RKO (cell line): ENCODE measurements around the gene UBE2M.
"Not testable (repeated sequence)": the region's sequence is repeated elsewhere in the genome, so short reads cannot be mapped to it uniquely, and the experiment has no call there.

Source experiments
- DNase-seq: peaks from one replicate; pipeline ENCODE4 v3.0.0-alpha.2; 2016; ENCODE audit warnings: low spot score

The UBE2M gene

DNA sequence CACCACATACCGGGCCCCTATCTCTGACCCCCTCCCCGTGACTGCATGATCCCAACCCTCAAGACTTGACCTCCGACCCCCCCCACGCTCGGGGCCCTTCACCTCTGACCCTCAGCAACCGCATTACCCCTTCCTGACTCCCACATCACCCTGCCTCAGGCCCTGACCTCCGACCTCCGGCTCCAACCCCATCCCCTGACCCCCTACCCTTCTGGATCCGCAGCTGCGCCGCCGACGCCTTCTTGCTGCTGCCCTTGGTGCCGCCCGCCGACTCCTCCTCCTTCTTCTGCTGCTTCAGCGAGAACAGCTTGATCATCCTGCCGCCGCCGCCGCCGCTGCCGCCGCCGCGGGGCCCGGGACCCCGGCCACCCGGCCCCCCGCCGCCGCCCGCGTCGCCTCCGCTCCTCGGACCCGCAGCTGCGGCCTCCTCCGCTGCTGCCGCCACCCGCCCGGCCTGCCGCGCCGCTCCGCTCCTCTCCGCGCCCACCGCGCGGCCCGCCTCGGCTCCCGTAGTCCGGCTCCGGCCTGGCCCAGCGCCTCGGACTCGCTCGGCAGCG lies at the start of gene UBE2M:
Gene UBE2M (minus strand): TSS at position 546 of the 557 bp plus-strand sequence. CDS start 230 bp downstream, at position 316.
- DNase-seq, result peak; percentile 57

DNA sequence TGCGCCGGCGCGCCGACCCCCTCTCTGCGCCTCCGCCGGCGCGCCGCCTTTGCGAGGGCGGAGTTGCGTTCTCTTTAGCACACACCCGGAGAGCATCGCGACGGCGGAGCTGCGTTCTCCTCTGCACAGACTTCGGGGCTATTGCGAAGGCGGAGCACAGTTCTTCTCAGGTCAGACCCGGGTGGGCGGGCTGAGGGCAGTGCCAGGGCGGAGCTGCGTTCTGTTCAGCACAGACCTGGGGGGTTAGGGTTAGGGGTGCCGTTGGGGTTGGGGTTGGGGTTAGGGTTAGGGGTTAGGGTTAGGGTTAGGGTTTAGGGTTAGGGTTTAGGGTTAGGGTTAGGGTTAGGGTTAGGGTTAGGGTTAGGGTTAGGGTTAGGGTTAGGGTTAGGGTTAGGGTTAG lies 48.8 kb upstream of the UBE2M start:
- not testable (repeated sequence) for DNase-seq

DNA sequence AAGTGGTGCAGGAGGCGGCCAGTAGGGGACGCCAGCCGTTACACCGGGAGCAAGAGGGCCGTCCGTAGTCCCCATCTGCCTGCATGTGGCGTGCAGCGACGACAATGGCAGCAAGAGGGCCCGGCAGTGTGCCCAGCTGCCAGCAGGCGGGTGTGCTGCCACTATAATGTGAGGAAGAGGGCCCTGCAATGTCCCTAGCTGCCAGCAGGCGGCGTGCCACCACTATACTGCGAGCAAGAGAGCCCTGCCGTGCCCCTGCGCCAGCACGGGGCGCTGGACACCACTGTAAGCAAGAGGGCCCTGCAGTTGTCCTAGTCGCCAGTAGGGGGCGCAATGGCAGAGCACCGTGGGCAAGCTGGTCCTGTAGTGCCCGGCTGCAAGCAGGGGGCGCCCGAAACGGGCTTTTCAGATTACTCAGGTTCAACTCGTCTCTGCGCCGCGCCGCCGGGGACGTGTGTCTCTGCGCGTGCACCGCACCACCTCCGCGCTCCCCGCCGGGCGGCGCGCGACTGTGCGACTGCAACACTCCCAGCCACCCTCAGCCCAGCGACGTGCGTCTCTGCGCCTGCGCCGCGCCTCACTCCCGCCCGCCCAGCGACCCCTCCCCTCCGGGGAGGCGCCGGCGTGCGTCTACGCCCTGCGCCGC lies 48.0 kb upstream of the UBE2M start:
- not testable (repeated sequence) for DNase-seq

DNA sequence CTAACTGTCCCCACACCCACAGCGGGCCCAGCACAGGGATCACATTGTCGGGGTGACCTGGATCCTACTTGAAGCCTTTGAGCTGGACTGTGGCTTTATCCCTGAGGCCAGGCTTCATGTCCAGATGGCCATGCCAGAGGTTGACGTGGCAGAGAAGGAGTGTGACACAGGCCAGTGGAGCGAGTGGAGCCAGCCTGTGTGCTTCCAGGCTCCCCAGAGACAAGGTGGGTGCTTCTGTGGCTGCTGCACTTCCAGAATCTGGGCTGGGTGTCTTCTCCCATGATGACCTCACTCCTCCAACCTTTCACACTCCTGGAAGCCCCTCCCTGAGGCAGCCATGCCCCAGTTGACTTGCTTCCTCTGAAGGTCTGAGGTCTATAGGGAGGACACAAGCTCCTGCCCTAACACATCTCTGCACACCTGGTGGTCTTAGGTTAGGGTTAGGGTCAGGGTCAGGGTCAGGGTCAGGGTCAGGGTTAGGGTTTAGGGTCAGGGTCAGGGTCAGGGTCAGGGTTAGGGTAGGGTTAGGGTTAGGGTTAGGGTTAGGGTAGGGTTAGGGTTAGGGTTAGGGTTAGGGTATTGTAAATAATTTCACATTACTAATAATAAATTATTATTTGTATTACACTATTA lies 27.8 kb upstream of the UBE2M start:
- no peak for DNase-seq

DNA sequence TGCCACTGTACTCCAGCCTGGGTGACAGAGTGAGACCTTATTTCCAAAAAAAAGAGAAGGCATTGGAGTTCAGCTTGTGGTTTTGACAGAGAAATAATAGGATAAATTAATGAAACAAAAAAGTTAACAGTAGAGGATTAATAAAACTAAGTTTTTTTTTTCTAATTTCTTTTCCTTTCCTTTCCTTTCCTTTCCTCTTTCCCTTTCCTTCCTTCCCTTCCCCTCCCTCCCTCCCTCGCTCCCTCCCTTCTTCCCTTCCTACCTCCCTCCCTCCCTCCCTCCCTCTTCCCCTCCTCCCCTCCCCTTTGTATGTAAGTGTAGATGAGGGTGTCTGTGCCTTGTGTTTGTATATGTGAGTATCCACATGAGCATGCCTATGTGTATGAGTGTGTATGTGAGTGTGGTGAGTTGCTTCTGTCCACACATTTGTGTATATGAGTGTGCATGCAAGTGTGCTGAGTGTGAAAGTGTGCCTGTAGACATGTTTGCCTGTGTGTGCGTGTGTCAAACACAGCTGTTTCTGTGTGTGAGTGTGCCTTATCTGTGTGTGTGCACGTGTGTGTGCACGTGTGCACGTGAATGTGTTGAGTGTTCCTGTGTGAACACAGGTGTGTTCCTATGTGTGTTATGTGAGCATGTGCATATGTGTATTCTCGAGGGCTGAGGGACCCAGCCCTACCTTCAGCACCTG lies 27.2 kb upstream of the UBE2M start:
- no peak for DNase-seq

DNA sequence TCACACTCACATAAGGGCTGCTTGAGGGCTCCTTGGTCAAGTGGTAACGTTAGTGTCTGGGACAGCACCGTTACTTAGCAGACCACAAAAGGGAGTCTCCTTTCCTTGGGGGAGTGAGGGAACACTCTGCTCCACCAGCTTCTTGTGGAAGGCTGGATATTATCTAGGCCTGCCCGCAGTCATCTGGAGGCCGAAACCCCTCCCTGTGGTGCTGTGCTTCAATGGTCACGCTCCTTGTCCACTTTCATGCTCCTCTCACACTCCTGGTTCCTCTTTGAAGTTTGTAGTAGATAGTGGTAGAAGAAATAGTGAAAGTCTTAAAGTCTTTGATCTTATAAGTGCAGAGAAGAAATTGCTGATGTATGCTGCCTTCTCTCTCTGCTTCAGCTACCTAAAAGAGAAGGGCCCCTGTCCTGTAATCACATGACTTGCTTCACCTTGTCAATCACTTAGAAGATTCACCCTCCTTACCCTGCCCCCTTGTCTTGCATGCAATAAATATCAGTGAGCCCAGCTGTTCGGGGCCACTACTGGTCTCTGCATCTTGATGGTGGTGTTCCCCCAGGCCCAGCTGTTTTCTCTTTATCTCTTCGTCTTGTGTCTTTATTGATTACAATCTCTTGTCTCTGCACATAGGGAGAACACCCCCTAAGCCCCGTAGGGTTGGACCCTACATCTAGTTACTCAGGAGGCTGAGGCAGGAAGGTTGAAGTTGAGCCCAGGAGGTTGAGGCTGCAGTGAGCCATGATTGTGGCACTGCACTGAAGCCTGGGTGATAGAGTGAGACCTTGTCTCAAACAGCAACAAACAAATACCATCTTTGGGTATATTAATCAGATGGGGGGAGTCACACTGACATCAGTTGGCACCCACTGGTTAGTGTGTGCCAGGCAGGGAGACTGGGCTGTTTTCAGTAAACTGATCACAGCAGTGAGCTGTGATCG lies 26.4 kb upstream of the UBE2M start:
- no peak for DNase-seq

DNA sequence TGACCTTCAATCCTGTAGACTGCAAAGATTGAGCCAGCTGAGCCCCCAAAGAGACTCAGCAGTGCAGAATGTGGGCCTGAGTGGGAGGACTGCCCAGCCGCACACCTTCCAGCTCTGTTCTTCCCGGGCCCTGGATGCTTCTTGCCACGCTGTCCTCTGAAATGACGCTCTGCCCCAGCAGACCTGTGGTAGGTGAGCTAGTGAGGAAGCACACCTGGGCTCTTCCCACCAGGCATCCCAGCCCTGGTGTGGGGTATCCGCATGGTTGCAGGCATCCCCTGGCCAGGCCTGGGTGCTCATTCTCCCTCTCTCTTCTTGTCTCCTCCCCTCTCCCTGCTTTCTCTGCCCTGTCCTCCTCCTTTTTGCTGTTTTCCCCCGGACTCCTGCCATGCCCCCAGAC lies 24.6 kb upstream of the UBE2M start:
- no peak for DNase-seq

DNA sequence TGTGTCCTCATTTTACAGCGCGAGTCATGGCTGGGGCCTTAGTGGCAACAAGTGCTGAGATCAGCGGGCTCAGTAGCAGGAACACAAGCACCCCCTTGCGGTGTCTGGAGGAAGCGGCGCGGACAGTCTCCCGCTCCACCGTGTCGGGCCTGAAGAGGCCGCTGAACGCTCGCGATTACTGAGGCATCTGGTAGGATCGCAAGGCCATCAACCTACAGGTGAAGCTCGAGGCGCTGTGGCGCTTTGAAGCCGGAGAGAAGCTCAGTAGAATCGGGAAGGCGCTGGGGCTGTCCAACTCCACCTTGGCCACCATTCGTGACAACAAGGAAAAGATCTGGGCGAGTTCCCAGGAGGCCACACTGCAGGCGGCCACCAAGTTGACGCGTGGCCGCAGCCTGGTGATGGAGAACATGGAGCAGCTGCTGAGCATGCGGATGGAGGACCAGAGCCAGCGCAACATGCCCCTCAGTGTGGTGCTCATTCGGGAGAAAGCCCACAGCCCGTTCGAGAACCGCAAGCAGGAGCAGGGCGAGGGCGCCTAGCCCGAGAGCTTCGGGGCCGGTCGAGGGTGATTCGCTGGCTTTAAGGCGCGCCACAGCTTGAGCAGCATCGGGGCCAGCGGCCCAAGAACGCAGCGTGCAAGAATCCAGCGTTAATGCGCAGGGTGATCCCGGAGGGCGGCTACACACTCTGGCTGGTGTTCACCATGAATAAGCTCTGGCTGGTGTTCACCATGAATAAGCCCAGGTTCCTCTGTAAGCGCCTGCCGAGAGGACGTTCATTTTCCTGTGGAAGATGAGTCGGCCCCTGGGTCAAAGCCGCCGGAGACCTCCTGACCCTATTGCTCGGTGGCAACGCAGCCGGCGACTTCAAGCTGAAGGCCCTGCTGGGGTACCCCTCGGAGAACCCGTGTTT lies 23.1 kb upstream of the UBE2M start:
- peak; percentile 58 for DNase-seq

DNA sequence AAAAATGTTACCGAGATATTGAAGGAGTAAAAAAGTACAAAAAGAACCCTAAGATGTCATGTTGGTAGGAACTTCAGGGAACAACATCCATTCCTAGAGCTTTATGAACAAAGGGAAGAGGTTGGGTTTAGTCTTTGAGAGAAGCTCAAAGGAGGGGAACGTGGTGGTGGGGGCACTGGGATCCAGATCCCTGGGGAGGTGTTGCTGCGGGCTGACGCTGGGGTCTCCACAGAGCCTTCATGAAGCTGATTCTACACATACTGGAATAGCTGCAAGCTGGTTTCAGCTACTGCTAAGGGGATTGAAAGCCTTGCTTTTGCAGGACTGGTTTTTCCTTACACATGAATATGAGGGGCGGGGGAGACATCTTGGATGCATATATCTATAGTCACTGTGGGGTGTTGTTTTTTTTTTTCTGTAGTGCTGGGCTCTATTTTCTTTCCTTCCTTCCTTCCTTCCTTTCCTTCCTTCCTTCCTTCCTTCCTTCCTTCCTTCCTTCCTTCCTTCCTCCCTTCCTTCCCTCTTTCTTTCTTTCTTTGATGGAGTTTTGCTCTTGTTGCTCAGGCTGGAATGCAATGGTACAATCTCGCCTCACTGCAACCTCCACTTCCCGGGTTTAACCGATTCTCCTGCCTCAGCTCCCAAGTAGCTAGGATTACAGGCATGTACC lies 21.2 kb upstream of the UBE2M start:
- DNase-seq, result no peak

DNA sequence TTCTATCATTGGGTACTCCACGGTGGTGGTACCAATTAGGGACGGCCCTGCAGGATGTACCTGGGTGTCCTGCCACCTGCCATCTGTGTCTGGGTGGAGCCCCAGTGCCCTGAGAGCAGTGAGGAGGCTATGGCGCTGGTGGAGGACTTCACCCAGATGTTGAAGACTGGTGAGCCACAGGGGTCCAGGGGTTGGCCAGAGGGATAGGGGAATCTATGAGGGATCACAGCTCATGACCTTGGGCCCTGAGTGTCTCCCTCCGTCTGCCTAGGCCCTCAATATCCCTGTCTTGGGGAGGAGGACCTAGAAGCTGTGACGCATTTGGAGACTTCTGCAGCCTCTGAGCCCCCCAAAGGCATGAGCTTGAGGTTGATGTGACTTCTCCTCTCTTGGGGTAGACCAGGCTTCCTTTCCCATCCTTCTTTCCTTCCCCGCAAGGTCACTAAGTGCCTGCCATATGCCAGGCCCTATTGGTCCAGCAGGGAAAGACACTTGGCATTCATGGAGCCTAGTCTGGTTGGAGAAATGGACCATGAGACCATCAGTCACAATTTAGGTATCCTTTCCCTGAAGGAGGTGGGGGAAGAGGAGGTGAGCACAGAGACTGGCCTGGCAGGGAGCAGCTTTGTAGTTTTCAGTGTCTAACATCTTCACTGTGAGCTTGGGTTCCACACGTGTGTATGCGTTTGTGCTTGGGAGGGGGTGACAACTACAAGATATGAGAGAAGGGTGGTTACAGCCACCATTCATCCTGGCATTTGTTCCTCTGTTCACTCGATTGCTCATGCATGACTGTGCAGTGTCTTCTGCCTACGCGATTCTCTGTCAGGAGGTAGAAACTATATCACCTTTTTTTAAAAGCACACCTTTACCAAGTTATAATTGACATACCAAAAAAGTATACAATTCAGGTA lies 19.9 kb upstream of the UBE2M start:
- no peak for DNase-seq

DNA sequence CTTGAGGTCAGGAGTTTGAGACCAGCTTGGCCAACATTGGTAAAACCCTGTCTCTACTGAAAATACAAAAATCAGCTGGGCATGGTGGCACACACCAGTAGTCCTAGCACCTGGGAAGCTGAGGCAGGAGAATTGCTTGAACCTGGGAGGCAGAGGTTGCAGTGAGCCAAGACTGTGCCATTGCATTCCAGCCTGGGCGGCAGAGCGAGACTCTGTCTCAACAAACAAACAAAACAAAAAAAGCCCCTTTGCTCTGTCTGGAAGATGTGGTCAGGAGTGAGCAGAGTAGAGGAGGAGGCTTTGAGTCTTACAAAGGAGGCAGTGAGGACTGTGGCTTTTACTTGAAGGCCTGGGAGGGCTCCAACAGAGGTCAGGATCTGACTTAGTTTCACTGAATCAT lies 19.2 kb upstream of the UBE2M start:
- not testable (repeated sequence) for DNase-seq

DNA sequence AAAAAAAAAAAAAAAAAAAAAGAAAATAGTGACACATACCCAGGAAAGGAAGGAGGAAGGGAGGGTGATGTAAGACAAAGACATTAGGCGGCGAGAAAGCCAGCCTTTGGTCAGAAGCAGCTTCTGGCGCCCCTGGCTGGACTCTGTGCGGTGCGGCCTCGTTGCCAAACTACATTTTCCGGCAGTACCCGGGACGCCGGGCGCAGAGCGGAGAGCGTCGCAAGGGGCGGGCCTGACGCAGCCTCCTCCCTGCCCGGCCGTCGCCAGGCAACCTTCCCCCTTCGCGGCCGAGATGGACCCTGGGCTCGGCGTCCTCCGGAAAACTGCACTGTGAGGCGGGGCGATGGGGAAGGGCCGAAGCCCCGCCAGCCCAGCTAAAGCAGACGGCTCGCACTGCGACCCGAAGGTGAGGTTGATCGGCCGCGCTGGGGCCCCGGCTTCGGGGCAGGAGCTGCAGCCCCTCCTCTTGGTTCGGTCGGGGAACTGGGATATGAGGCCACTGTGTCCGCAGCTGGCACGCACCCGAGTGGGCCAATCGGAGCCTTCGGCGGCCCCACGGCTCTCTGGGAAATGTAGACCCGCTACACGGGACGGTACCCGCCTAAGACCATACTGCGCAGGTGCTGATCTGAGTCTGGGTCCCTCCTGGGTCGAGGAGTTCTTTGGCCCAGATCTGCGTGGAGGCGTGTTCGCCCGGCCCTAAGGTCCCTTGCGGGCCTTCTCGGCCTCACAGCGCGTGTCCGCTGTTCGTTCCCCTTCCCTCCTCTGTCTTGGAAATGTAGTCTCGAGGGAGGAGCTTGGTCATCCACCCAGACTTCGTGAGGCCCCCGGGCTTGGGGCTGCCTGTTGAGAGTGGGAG lies 17.0 kb upstream of the UBE2M start:
- peak; percentile 98 for DNase-seq

DNA sequence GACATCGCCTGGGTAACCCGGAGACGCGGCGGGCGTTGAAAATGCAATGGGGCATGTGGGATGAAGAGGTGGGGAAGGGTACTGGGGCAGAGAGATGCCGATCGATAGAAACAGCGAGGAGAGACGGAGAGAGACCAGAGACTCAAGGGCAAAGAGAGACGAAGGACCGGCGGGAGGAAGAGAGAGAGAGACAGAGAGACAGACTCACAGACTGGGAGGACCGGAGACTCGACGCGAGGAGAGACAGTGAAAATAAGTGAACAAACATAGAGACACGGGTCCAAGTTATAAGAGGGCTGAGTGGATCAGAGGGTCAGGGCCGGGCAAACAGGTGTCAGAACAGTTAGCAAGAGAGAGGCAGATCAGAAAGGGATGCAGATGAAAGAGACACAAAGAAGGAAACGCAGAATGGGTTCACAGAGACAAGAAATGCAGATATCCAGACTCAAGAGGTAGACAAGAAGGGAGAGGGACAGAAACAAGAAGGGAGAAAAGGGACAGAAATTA lies 15.3 kb upstream of the UBE2M start:
- DNase-seq, result no peak

DNA sequence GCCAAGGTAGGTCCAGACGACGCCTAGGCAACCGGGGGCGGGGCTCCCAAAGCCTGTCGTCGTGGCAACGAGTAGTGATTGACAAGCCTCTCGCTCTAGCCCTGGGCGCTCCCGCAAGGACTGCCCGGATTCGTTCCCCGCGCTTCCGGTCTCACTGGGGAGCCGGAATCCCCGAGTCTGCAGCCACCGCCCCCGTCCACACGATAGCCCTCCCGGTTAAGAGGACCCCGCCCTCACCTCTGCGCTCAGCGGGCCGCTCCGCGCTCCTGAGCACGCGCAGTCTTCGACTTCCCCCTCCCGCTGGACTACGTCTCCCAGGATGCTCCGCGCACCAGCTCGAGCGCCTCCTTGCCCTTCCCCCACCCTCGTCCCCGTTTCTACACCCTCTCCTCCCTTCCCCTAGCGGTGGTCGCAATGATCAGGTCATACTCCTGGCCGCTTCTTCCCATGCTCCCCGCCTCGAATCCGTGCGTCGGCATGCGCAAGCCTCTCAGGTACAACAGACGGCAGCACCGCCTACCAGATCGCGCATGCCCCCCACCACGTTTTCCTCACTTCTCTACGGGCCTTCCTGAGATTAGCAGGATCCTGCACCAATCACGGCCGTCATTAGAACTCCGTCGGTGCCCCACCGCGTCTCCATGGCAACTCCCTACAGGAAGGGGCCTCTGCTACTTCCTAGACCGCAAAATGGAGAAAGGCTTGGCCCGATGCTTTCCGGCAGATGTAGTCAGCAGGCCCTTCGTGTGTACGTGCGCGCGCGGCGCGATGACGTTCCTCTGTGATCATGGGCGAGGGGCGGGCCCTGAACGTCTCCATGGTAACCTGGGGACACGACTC lies 14.6 kb upstream of the UBE2M start, which contains the start of gene MZF1:
Gene MZF1 (minus strand): TSS at position 518 of the 840 bp plus-strand sequence. CDS start 1,946 bp downstream, outside the sequence.
- peak; percentile 100 for DNase-seq

DNA sequence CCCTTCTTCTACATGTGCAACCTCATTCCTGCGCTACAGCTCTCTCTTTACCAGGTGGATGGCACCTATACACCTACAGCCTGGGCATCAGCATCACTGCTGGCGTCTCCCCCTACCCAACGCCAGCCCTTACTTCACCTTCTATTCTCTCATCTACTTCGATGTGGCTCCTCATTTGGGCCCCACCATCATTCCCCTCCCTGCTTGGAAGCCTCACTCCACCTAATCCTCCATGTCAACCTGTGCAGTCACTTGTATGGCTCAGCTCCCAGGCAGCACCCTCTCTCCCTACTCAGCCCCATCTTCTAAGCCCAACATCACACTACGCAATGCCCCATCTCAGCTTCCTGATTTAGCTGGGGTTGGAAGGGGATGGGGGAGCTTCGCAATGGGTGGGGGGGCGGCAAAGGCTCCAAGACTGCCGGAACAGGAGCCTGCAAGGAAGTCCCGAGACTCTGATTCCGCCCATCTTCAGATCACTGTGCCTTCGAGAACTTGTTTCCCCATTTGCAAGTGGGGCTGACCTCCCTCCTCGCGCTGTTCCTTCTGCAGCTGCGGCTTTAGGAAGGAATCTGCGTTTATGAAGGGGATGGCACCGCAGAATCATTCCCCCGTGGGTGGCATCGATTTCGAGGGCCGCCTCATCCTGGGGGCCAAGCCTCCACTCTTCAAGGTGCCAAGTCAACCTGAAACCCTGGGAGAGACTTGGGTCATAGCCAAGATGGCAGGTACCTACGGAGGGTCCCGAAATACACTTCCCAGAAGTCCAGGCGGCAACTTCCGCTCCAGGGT lies 13.8 kb upstream of the UBE2M start:
- no peak for DNase-seq

DNA sequence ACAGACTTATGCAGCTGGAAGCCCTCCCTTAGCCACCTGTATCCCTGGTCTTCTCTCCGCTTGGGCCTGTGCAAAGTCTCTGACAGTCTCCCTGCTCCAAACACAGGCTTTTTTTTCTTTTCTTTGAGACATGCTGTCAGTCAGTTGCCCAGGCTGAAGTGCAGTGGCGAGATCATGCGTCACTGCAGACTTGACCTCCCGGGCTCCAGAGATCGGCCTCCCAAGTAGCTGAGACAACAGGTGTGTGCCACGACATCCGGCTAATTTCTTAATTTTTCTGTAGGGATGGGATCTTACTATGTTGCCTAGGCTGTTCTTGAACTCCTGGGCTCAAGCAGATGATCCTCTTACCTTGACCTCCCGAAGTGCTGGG lies 13.2 kb upstream of the UBE2M start:
- DNase-seq, result no peak
